Nephron progenitor cell (in vitro differentiated cells): Measurements from ENCODE around the gene TMC8.
A peak's percentile ranks its signal among the peaks of the same experiment; 100 is the strongest.

Experiments used
- DNase-seq: peaks from one replicate; pipeline ENCODE4 v3.0.0; 2021
- H3K27ac Mint-ChIP-seq: 2 replicates; pipeline ENCODE4 v1.8.0; 2021; ENCODE audit warnings: mild to moderate bottlenecking, moderate library complexity, mixed read lengths
- H3K27me3 Mint-ChIP-seq: 2 replicates; pipeline ENCODE4 v1.8.0; 2021; ENCODE audit warnings: mild to moderate bottlenecking, low read depth, mixed read lengths; ENCODE audit not compliant: poor library complexity
- H3K36me3 Mint-ChIP-seq: 2 replicates; pipeline ENCODE4 v1.8.0; 2021; ENCODE audit warnings: low read depth, mixed read lengths
- H3K4me1 Mint-ChIP-seq: 2 replicates; pipeline ENCODE4 v1.8.0; 2021; ENCODE audit warnings: mixed read lengths
- H3K4me3 Mint-ChIP-seq: 2 replicates; pipeline ENCODE4 v1.8.0; 2021; ENCODE audit warnings: mild to moderate bottlenecking, moderate library complexity, mixed read lengths
- H3K9me3 Mint-ChIP-seq: 2 replicates; pipeline ENCODE4 v1.8.0; 2021; ENCODE audit warnings: mild to moderate bottlenecking, moderate library complexity, mixed read lengths
- TF ChIP-seq, protein P1 (sequence below): fragments of 200-600 bp; sonication (generic); IDR thresholded peaks from 2 replicates; pipeline ENCODE4 v1.5.0; 2021; ENCODE audit warnings: antibody characterized with exemption

The TMC8 gene

DNA sequence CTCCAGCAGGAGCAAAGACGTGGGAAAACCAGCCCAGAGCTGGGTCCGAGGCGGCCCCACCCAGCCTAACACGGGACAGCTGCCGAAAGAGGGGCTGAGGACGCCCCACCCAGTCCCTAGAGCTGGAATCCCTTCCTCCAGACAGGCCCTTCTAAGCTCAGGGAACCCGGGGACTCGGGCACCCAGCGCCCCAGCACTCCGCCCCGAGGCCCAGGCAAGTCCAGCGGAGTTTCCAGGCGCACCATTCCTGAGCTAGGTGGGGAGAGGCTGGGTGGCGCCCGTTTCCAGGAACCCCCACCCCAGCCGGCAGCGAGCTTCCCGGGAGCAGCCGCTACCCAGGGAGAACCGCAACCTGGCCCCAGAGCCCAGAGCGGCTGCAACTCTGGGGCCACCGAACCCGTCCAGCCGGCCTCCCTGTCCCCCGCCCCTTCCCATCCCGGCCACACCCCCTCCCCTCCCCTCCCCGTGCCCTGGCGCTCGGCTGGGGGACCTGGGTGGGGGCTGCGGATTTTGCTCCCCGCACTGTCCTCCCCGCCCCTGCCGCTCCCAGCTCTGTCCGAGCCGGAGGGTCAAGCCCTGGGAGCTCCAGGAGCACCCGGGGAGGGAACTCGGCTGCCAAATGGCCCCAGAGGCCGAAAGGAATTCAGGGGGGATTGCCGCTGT is 2.6 kb upstream of the TMC8 start:
- H3K9me3 Mint-ChIP-seq = no peaks in the 10 kb centered on the region
- peaks cover 38% of the 10 kb centered on the region for H3K4me1 Mint-ChIP-seq
- H3K27ac Mint-ChIP-seq = peak overlapping the region; percentile 90
- TF ChIP-seq, protein P1, sequence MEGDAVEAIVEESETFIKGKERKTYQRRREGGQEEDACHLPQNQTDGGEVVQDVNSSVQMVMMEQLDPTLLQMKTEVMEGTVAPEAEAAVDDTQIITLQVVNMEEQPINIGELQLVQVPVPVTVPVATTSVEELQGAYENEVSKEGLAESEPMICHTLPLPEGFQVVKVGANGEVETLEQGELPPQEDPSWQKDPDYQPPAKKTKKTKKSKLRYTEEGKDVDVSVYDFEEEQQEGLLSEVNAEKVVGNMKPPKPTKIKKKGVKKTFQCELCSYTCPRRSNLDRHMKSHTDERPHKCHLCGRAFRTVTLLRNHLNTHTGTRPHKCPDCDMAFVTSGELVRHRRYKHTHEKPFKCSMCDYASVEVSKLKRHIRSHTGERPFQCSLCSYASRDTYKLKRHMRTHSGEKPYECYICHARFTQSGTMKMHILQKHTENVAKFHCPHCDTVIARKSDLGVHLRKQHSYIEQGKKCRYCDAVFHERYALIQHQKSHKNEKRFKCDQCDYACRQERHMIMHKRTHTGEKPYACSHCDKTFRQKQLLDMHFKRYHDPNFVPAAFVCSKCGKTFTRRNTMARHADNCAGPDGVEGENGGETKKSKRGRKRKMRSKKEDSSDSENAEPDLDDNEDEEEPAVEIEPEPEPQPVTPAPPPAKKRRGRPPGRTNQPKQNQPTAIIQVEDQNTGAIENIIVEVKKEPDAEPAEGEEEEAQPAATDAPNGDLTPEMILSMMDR = no peak
- DNase-seq = peak; percentile 68
- peaks cover 14% of the 10 kb centered on the region for H3K27me3 Mint-ChIP-seq
- H3K4me3 Mint-ChIP-seq = peak overlapping the region; percentile 85
- H3K36me3 Mint-ChIP-seq = peaks cover 10% of the 10 kb centered on the region

DNA sequence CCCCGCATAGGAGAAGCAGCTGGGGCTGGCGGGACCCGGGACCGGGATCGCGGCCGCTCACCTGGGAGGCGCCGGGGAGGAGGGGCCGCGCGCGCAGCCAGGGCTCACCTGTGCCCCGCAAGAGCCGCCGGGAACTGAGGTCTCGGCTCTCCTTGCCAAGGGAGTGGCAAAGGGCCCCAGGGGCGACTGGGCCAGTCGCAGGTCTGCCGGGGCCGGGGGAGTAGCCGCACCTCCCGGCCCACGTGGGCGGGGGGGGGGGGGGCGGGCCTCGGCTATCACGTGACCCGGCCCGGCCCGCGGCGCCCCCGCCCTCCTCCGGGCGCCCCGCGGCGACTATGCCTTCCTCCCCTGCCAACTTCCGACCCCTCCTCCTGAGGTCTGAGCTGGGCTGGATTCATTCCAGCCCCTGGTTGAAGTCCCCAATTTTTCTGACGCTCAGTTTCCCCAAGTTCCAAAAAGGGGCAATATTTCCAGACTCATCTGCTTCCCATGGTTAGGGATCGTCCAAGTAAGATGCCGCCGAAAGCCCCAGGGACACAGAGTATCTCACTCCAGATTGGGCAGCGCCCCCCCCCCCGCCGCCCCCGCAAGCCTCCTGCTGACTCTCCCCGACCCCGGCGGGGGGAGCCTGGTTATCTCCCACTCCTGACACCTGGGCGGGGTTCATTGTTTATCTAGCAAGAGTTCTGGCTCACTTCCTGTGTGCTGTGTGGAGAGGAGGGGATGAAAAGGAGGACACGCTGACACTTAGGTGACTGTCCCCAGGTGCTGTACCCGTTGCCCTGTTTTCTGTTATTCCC is 1.8 kb upstream of the TMC8 start, which contains the start of gene TMC6:
TMC6 (minus strand) TSS at position 205 of the 800 bp plus-strand sequence. CDS start 1,923 bp downstream, outside the sequence.
- TF ChIP-seq, protein P1 = no peak
- Mint-ChIP-seq H3K9me3 (no peaks in the 10 kb centered on the region), H3K4me3 (peak within 1 kb of the TSS; percentile 90), H3K27me3 (peaks cover 19% of the 10 kb centered on the region), H3K4me1 (peaks cover 37% of the 10 kb centered on the region), H3K27ac (peak within 1 kb of the TSS; percentile 90), H3K36me3 (peaks cover 2% of the 10 kb centered on the region)
- peak; percentile 64 for DNase-seq

DNA sequence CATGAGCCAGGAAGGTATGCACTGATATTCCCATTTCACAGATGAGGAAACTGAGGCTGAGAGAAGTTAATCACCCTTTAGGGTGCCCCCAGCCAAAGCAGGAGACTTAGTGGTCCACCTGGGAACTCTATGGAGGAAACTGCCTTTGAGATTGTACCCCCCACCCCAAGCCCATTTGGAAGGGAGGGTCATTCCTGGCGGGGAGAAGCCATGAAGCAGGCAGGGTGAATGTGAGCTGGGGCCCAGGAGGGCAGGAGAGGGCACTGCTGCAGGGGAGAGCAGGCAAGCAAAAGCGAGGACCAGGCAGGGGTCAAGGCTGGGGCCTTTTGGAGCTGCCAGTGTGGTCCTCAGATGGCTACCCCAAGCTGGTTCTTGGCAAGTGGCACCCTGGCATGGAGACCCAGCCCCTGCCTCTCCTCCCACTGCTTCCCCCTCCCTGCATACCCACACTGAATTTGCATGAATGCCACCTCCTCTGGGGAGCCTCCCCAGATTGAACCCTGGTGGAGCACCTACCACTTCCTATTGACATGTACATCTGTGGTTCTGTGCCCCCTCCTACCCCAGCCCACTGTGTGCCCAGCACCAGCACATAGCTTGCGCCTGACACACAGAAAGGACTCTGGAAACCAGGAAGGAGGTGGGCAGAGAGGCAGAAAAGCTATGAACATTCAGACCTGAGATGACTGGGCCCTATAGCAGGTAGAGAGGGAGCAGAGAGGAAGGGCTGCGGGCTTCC is 1.1 kb upstream of the TMC8 start:
- Mint-ChIP-seq H3K4me1 (peaks cover 39% of the 10 kb centered on the region), H3K9me3 (no peaks in the 10 kb centered on the region), H3K27me3 (peaks cover 26% of the 10 kb centered on the region), H3K36me3 (no peaks in the 10 kb centered on the region), H3K4me3 (peak overlapping the region; percentile 90), H3K27ac (no peak overlapping the region)
- TF ChIP-seq, protein P1 = no peak
- DNase-seq = no peak

DNA sequence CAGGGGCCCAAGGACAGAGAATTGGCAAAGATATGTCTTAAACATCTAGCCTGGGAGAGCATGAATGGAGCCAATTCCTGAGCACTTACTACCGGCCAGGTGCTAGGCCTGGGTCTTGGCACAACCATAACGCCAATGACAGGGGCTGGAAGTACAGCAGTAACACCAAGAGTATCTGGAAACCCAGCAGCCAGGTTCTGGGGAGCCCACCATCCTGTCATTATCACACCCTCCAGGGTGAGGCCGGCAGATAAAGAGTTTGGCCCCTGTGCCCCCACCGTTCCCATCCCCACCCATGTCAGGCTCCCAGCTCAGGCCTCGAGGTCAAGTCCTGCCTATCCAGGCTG is 508 bp upstream of the TMC8 start:
- H3K36me3 Mint-ChIP-seq = no peaks in the 10 kb centered on the region
- H3K4me3 Mint-ChIP-seq = peak overlapping the region; percentile 56
- TF ChIP-seq, protein P1 = no peak
- no peaks in the 10 kb centered on the region for H3K9me3 Mint-ChIP-seq
- no peak overlapping the region for H3K27ac Mint-ChIP-seq
- H3K27me3 Mint-ChIP-seq = peaks cover 29% of the 10 kb centered on the region
- no peak for DNase-seq
- peaks cover 39% of the 10 kb centered on the region for H3K4me1 Mint-ChIP-seq

DNA sequence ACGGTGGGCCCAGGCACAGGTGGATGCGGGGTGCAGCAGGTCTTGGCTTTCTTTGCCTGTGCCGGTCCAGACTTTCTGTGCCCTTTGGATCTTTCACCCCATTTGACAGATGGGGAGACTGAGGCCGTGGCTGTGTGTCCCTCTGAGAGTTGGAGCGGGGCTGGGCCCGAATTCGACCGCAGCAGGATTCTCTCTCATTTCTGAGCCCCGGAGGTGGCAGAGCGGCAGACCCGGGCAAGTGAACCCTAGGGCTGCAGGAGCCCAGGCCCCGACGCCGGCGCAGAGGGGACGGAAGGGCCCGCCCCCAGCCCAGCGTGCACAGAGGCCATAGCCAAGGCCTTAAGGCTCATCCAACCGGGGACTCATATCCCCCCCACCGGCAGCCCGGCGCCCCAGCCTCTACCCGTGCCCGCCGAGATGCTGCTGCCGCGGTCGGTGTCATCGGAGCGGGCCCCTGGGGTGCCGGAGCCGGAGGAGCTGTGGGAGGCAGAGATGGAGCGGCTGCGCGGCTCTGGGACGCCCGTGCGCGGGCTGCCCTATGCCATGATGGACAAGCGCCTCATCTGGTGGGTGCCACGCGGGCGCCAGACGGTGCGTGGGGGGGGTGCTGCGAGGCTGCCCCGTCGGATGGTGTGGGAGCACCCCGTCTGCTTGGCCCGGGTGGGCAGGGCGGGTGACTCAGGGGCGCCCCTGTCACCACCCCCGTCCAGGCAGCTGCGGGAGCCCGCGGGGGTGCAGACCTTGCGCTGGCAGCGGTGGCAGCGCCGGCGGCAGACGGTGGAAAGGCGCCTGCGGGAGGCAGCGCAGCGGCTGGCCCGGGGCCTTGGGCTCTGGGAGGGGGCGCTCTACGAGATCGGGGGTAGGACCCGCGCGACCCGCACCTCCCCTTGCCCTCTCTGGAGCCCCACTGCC is 857 bp downstream of the TMC8 start:
- no peak for DNase-seq
- Mint-ChIP-seq H3K9me3 (no peaks in the 10 kb centered on the region), H3K36me3 (no peaks in the 10 kb centered on the region), H3K4me3 (no peak overlapping the region), H3K27ac (no peak overlapping the region), H3K27me3 (peaks cover 32% of the 10 kb centered on the region), H3K4me1 (peaks cover 36% of the 10 kb centered on the region)
- TF ChIP-seq, protein P1 = no peak
